Stomach (tissue), 4 donors: Measurements from ENCODE around the gene MEX3B.

ENCODE experiments used
- CTCF ChIP-seq, 7 experiments: fragments of 450-650 bp in 4 of 7; fragments of 200-600 bp in 3 of 7; sonication (generic) in 3 of 7; IDR thresholded peaks; one replicate each; pipeline ENCODE4 v1.5.1; 2016 to 2019; ENCODE audit warnings: antibody characterized with exemption in 7 of 7, control low read depth in 2 of 7, mild to moderate bottlenecking in 1 of 7
- EP300 ChIP-seq: sonication (generic); formaldehyde crosslinking; IDR thresholded peaks from one replicate; pipeline ENCODE4 v1.6.1; 2017; ENCODE audit warnings: antibody characterized with exemption
- POLR2A ChIP-seq, 4 donors: fragments of 450-650 bp; IDR thresholded peaks; one replicate each; pipeline ENCODE4 v1.6.1; 2016; ENCODE audit warnings: antibody characterized with exemption in 4 of 4, control low read depth in 2 of 4, mild to moderate bottlenecking in 1 of 4, moderate library complexity in 1 of 4
- POLR2AphosphoS5 ChIP-seq, 3 donors: sonication (generic); formaldehyde crosslinking; IDR thresholded peaks; one replicate each; pipeline ENCODE4 v1.6.1; 2016; ENCODE audit warnings: antibody characterized with exemption in 3 of 3

GRCh38 chr15:82040390-82040789, 5.4 kb downstream of the MEX3B start:
- no peak for TF ChIP-seq CTCF (IDR thresholded peaks at IDR 0.05)
- TF ChIP-seq POLR2A (IDR thresholded peaks at IDR 0.05) = no peak
- TF ChIP-seq POLR2AphosphoS5 (IDR thresholded peaks at IDR 0.05) = no peak
- no peak for TF ChIP-seq EP300
